PFSK-1 (cell line): ENCODE results near the gene PPP1R12B.

Experiments
- POLR2AphosphoS5 ChIP-seq: IDR thresholded peaks from 2 replicates; pipeline ENCODE4 v1.6.1; 2012; ENCODE audit warnings: low read depth, mild to moderate bottlenecking, control low read depth, low read length, moderate library complexity
- REST ChIP-seq, 2 experiments: IDR thresholded peaks; 2 replicates each; pipeline versions ENCODE4 v1.6.1 to v1.8.0; 2011 to 2012; ENCODE audit warnings: low read depth in 2 of 2, low read length in 2 of 2, control low read depth in 1 of 2, inconsistent platforms in 1 of 2, mild to moderate bottlenecking in 1 of 2, moderate library complexity in 1 of 2; ENCODE audit not compliant: insufficient read depth in 1 of 2
- TAF1 ChIP-seq: IDR thresholded peaks from 2 replicates; pipeline ENCODE4 v1.6.1; 2012; ENCODE audit warnings: low read length, control low read depth, borderline replicate concordance; ENCODE audit not compliant: insufficient read depth

- TF ChIP-seq POLR2AphosphoS5 (0 out of 2 replicates have a peak, but pooled peaks have one; percentile 46), REST (IDR thresholded peaks at IDR 0.05; ENCODE audit: insufficient read depth in 1 of 2, low read depth in 2 of 2, low read length in 2 of 2) (no peak), TAF1 (no peak)
These were observed 227.6 kb downstream of the PPP1R12B start for GRCh38 chr1:202575918-202576653.
